SK-N-MC (cell line): Measurements from ENCODE around the gene FUT9.

Experiments used
- EZH2 ChIP-seq: fragments of 200-600 bp; sonication (generic); IDR thresholded peaks from one replicate; pipeline ENCODE4 v1.6.1; 2017; ENCODE audit warnings: antibody characterized with exemption
- POLR2AphosphoS5 ChIP-seq: IDR thresholded peaks from 2 replicates; pipeline ENCODE4 v1.6.1; 2012; ENCODE audit warnings: mild to moderate bottlenecking, low read depth, low read length, borderline replicate concordance

DNA sequence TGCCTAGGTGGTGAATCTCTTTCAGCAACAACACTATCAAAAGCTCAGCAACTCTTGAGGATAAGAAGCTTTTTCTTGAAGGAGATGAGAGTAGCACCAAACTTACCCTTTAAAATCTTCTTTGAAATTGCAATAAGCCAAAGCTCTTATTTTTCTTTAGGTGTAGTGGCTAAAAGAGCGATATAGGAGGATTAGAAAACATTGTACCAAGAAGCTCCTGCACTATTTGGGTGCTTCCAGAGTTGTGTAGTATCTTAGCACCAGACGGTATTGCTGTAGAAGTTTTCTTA is 1.2 kb downstream of the FUT9 start:
- TF ChIP-seq EZH2 (no peak), POLR2AphosphoS5 (no peak)
